Activated T-helper 1 cell treated with anti-CD3 and anti-CD28 coated beads, Interleukin-12 subunit alpha, Interleukin-12 subunit beta, Interleukin-2, Interleukin-4 antibody, amounts not matched to agents 30 ng/mL and 10 ng/mL and 1 ng/mL, durations not matched to agents 14 hours and 24 hours and 36 hours (primary cell): Measurements from ENCODE around the gene BICDL2. TPM values are rescaled to one million over a fixed set of nuclear protein-coding genes. Genes with fewer than 3 reads are reported as not detected.
A peak's percentile ranks its signal among the peaks of the same experiment; 100 is the strongest.

Experiments
- DNase-seq: peaks from one replicate; pipeline ENCODE4 v3.0.0; 2021; ENCODE audit warnings: low spot score
- H3K27ac Mint-ChIP-seq: one replicate; pipeline ENCODE4 v1.8.0; 2021; ENCODE audit warnings: mild to moderate bottlenecking, mixed read lengths
- H3K27me3 Mint-ChIP-seq: one replicate; pipeline ENCODE4 v1.8.0; 2022; ENCODE audit warnings: mild to moderate bottlenecking, moderate library complexity, mixed read lengths; ENCODE audit not compliant: insufficient read depth
- H3K36me3 Mint-ChIP-seq: one replicate; pipeline ENCODE4 v1.8.0; 2021; ENCODE audit warnings: low read depth, mixed read lengths
- H3K4me1 Mint-ChIP-seq: one replicate; pipeline ENCODE4 v1.8.0; 2021; ENCODE audit warnings: low read depth, mixed read lengths
- H3K4me3 Mint-ChIP-seq: one replicate; pipeline ENCODE4 v1.8.0; 2021; ENCODE audit warnings: mild to moderate bottlenecking, moderate library complexity, mixed read lengths
- H3K9me3 Mint-ChIP-seq: one replicate; pipeline ENCODE4 v1.8.0; 2021; ENCODE audit warnings: mixed read lengths
- intact Hi-C: fragments of 100-400 bp; cut with micrococcal nuclease; formaldehyde crosslinking; loops from one replicate; pipeline ENCODE4 v1.15.1; 2024
- total RNA-seq: library from RNA; stranded (reverse); gene quantifications from 2 replicates; pipeline ENCODE4 v1.2.3, GENCODE V29; 2022

The BICDL2 gene
- total RNA-seq, 1 donor from 2014 or later: not detected

DNA sequence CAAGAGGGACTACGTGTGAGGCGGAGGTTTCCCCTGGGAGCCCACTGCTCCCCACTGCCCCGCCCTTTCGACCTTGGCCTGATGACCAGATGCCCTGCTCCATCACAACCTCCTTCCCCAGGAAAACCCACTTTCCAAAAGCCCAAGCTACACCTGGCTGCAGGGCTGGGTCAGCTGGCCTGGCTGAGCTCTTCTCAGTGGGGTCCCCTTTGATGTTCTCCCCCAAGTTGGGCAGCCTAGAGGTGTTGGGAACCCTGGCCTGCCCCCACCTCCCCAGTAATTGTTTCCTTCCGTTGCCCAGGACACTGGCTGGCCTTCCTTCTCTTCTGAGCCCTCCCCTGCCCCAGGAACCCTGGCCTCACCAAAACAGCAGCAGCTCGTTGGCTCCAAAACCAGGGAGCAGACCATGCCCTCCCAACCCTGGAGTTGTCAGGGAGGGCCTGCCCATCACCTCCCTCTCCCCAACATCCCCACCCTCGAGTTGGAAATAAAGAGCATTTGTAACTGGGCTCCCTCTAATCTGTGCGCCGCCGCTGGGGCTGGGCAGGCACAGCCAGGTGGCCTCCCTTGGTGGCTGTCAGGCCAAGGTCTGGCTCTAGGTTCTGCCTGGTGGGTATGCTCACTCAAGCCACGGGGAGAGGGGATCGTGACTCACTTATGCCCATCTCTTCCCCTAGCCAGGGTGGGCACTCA, 22.6 kb downstream of the BICDL2 start:
- Mint-ChIP-seq H3K27me3 (peaks cover 16% of the 10 kb centered on the region), H3K4me1 (no peaks in the 10 kb centered on the region), H3K36me3 (no peaks in the 10 kb centered on the region), H3K27ac (no peak overlapping the region), H3K4me3 (no peak overlapping the region), H3K9me3 (no peaks in the 10 kb centered on the region)
- intact Hi-C loops: no loop called here
- DNase-seq: no peak

- Mint-ChIP-seq H3K27ac (no peak overlapping the region), H3K36me3 (no peaks in the 10 kb centered on the region), H3K27me3 (peaks cover 16% of the 10 kb centered on the region), H3K4me1 (peaks cover 4% of the 10 kb centered on the region), H3K9me3 (no peaks in the 10 kb centered on the region), H3K4me3 (no peak overlapping the region)
- intact Hi-C loops: no loop called here
- no peak for DNase-seq
Observed at GRCh38 chr16:3013491-3013951, 23.2 kb downstream of the BICDL2 start.

GRCh38 chr16:3012828-3013420, 23.8 kb downstream of the BICDL2 start, which contains the start of gene CLDN9:
CLDN9 (plus strand) TSS chr16:3012923; CDS start chr16:3013363, 440 bp downstream.
- intact Hi-C loops: no loop called here
- Mint-ChIP-seq H3K27me3 (peaks cover 11% of the 10 kb centered on the region), H3K9me3 (no peaks in the 10 kb centered on the region), H3K36me3 (no peaks in the 10 kb centered on the region), H3K27ac (no peak within 1 kb of the TSS), H3K4me1 (peaks cover 10% of the 10 kb centered on the region), H3K4me3 (no peak within 1 kb of the TSS)
- no peak for DNase-seq

GRCh38 chr16:3012246-3012645, 24.5 kb downstream of the BICDL2 start:
- Mint-ChIP-seq H3K9me3 (no peaks in the 10 kb centered on the region), H3K27me3 (peaks cover 10% of the 10 kb centered on the region), H3K4me3 (no peak overlapping the region), H3K4me1 (peaks cover 17% of the 10 kb centered on the region), H3K27ac (no peak overlapping the region), H3K36me3 (no peaks in the 10 kb centered on the region)
- no peak for DNase-seq
- intact Hi-C loops: no loop called here

DNA sequence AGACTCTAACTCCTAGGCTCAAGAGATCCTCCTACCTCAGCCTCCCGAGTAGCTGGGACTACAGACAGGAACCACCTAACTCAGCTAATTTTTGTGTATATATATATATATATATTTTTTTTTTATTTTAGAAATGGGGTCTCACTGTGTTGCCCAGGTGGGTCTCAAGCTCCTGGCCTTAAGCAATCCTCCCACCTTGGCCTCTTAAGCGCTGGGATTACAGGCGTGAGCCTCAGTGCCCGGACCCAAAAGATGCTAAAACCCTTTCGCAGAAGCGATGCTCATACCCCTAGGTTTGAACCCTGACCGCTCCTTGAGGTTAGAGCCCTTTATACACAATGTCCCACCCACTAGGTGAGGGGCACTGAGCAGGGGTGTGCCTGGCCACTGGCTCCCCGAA, 26.2 kb downstream of the BICDL2 start:
- Mint-ChIP-seq H3K27me3 (peaks cover 5% of the 10 kb centered on the region), H3K4me1 (peaks cover 24% of the 10 kb centered on the region), H3K36me3 (no peaks in the 10 kb centered on the region), H3K4me3 (no peak overlapping the region), H3K9me3 (no peaks in the 10 kb centered on the region), H3K27ac (no peak overlapping the region)
- DNase-seq: no peak
- intact Hi-C loops: no loop called here

- H3K36me3 Mint-ChIP-seq: no peaks in the 10 kb centered on the region
- H3K27ac Mint-ChIP-seq: no peak overlapping the region
- H3K9me3 Mint-ChIP-seq: no peaks in the 10 kb centered on the region
- no peak for DNase-seq
- H3K4me1 Mint-ChIP-seq: peaks cover 24% of the 10 kb centered on the region
- peaks cover 9% of the 10 kb centered on the region for H3K27me3 Mint-ChIP-seq
- intact Hi-C loops: no loop called here
- no peak overlapping the region for H3K4me3 Mint-ChIP-seq
Observed at GRCh38 chr16:3009568-3010390, 27.0 kb downstream of the BICDL2 start.

- H3K27ac Mint-ChIP-seq: no peak overlapping the region
- H3K27me3 Mint-ChIP-seq: peaks cover 10% of the 10 kb centered on the region
- H3K9me3 Mint-ChIP-seq: no peaks in the 10 kb centered on the region
- H3K36me3 Mint-ChIP-seq: no peaks in the 10 kb centered on the region
- intact Hi-C loops: no loop called here
- DNase-seq: no peak
- peaks cover 24% of the 10 kb centered on the region for H3K4me1 Mint-ChIP-seq
- no peak overlapping the region for H3K4me3 Mint-ChIP-seq
Observed at GRCh38 chr16:3008690-3009037, 28.1 kb downstream of the BICDL2 start.

DNA sequence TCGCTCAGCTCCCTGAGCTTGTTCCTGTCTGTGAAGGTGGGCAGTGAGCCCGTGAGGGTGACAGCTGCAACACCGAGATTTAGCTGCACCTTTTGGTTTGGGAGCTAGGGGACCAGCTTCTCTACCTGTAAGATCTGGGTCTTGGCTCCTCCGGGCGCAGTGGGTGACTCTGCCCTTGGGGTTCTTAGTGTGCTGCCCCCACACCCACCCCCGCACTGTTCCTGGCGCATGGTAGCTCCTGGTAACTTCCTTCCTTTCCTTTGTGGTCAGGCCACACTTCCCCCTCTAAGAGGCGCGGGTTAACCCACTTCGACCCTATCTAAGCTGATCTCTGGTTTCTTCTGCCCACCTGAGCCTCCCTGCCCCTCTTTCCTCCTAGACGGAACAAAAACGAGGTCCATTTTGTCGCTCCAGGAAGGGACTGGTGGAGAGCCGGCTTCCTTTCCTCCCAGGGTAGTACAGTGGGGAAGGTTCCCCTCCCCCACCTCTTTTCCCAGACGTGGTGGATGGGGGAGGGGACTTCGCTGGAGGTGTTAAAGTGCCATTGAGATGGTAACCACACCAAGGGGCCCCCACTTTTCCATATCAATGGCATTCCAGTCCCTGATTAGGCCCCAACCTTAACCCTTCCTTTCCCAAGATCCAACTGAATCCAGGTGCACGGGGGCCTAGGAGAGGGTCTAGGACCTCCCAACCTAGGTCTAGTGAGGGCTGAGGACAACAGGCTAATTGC, 28.6 kb downstream of the BICDL2 start:
- Mint-ChIP-seq H3K27me3 (peaks cover 10% of the 10 kb centered on the region), H3K36me3 (no peaks in the 10 kb centered on the region), H3K4me1 (peaks cover 24% of the 10 kb centered on the region), H3K9me3 (no peaks in the 10 kb centered on the region), H3K4me3 (peak overlapping the region; percentile 41), H3K27ac (no peak overlapping the region)
- intact Hi-C loops: no loop called here
- no peak for DNase-seq

- Mint-ChIP-seq H3K27ac (peak overlapping the region; percentile 2), H3K9me3 (no peaks in the 10 kb centered on the region), H3K4me3 (no peak overlapping the region), H3K27me3 (peaks cover 12% of the 10 kb centered on the region), H3K36me3 (no peaks in the 10 kb centered on the region), H3K4me1 (peaks cover 24% of the 10 kb centered on the region)
- DNase-seq: no peak
- intact Hi-C loops: no loop called here
Observed at GRCh38 chr16:3007059-3007956, 29.4 kb downstream of the BICDL2 start.

DNA sequence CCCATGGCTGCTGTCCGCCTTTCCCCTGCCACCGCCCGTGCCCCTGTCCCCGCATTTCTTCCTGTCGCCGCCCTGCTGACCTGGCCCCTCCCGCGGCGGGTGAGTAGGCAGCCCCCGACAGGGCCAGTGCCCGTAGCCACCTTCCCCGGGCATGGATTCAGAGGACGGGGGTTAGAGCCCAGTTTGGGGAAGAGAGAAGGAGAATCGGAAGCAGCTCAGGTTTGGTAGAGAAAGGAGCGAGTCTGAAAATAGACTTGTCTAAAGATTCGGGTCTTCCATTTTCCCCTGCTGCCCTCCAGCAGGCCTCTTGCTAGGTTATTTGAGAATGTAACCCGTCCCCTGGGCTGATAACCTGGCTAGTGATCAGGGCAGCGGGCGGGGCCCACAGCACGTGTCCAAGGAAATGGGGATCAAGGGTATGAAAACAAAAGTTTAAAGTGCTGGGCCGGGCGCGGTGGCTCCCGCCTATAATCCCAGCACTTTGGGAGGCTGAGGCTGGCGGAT, 31.9 kb downstream of the BICDL2 start:
- DNase-seq: no peak
- Mint-ChIP-seq H3K27ac (no peak overlapping the region), H3K27me3 (peaks cover 18% of the 10 kb centered on the region), H3K9me3 (no peaks in the 10 kb centered on the region), H3K4me3 (peak overlapping the region; percentile 62), H3K4me1 (peaks cover 24% of the 10 kb centered on the region), H3K36me3 (no peaks in the 10 kb centered on the region)
- intact Hi-C loops: loop anchor here (1.0 to 5.0 kb wide), 2 partner anchors 25 to 38 kb away; partner anchors contain the start of genes PAQR4 and PKMYT1

GRCh38 chr16:3004319-3004718, 32.4 kb downstream of the BICDL2 start:
- Mint-ChIP-seq H3K27me3 (peaks cover 18% of the 10 kb centered on the region), H3K4me1 (peaks cover 24% of the 10 kb centered on the region), H3K4me3 (no peak overlapping the region), H3K36me3 (no peaks in the 10 kb centered on the region), H3K27ac (no peak overlapping the region), H3K9me3 (no peaks in the 10 kb centered on the region)
- no peak for DNase-seq
- intact Hi-C loops: loop anchor here (1.0 to 5.0 kb wide), 2 partner anchors 24 to 37 kb away; partner anchors contain the start of genes PAQR4 and PKMYT1
